Breast epithelium (tissue), 4 donors: ENCODE measurements around the gene STIM2. TPM values are rescaled to one million over a fixed set of nuclear protein-coding genes. Genes with fewer than 3 reads are reported as not detected.
A peak's percentile ranks its signal among the peaks of the same experiment; 100 is the strongest.
"Not testable (repeated sequence)": the region's sequence is repeated elsewhere in the genome, so short reads cannot be mapped to it uniquely, and the experiment has no call there.

ENCODE experiments used
- DNase-seq, 2 donors: peaks; one replicate each; pipeline ENCODE4 v3.0.0-alpha.2; 2019; ENCODE audit warnings: low spot score in 2 of 2
- H3K27ac ChIP-seq, 2 donors: fragments of 200-600 bp; sonication (generic) in 1 of 2; one replicate each; pipeline ENCODE4 v1.5.1; 2016 to 2019; ENCODE audit warnings: mild to moderate bottlenecking in 1 of 2
- H3K27me3 ChIP-seq, 2 donors: fragments of 200-600 bp; sonication (generic) in 1 of 2; one replicate each; pipeline versions ENCODE4 v1.5.1 to v1.6.0; 2017 to 2019; ENCODE audit warnings: control low read depth in 1 of 2, mild to moderate bottlenecking in 1 of 2
- H3K36me3 ChIP-seq: fragments of 200-600 bp; one replicate; pipeline ENCODE4 v1.5.1; 2019
- H3K4me1 ChIP-seq, 2 donors: fragments of 200-600 bp; sonication (generic); one replicate each; pipeline ENCODE4 v1.5.1; 2016 to 2019; ENCODE audit warnings: control low read depth in 1 of 2
- H3K4me3 ChIP-seq, 3 donors: fragments of 200-600 bp; sonication (generic); 1 replicate in 2 of 3; 2 replicates in 1 of 3; pipeline ENCODE4 v1.5.1; 2016 to 2019; ENCODE audit warnings: mild to moderate bottlenecking in 3 of 3, moderate library complexity in 2 of 3
- H3K9me3 ChIP-seq, 2 donors: fragments of 200-600 bp; sonication (generic) in 1 of 2; one replicate each; pipeline ENCODE4 v1.5.1; 2016 to 2019; ENCODE audit warnings: control low read depth in 1 of 2
- CTCF ChIP-seq, 3 donors: fragments of 450-650 bp; IDR thresholded peaks; one replicate each; pipeline ENCODE4 v1.5.1; 2016 to 2017; ENCODE audit warnings: antibody characterized with exemption in 3 of 3, mild to moderate bottlenecking in 3 of 3, moderate library complexity in 3 of 3
- POLR2A ChIP-seq: fragments of 450-650 bp; IDR thresholded peaks from one replicate; pipeline ENCODE4 v1.6.1; 2016; ENCODE audit warnings: antibody characterized with exemption, mild to moderate bottlenecking, moderate library complexity
- POLR2AphosphoS5 ChIP-seq, 3 donors: sonication (generic); formaldehyde crosslinking; IDR thresholded peaks; one replicate each; pipeline ENCODE4 v1.6.1; 2017; ENCODE audit warnings: antibody characterized with exemption in 3 of 3
- intact Hi-C: fragments of 100-400 bp; cut with DNase I; formaldehyde crosslinking; loops from one replicate; pipeline ENCODE4 v1.15.1; 2023; ENCODE audit warnings: low total_unique reads
- total RNA-seq, 3 donors: library from RNA; depleted of rRNA; stranded (reverse); fragments of >200 nt; gene quantifications; one replicate each; pipeline ENCODE4 v1.1.0, GENCODE V29; 2016

STIM2 gene
- total RNA-seq, 3 donors from 2014 or later, result 12.0 to 24.7 (median 23.3) TPM

GRCh38 chr4:26959654-26960047 lies 99.0 kb downstream of the STIM2 start:
- no peak overlapping the region for H3K27ac ChIP-seq
- H3K36me3 ChIP-seq, result no peaks in the 10 kb centered on the region
- TF ChIP-seq POLR2AphosphoS5 (IDR thresholded peaks at IDR 0.05) (no peak), POLR2A (no peak), CTCF (IDR thresholded peaks at IDR 0.05) (no peak)
- H3K4me3 ChIP-seq, result no peak overlapping the region
- no peaks in the 10 kb centered on the region for H3K27me3 ChIP-seq
- intact Hi-C loops, result no loop called here
- no peaks in the 10 kb centered on the region for H3K4me1 ChIP-seq
- no peak for DNase-seq
- H3K9me3 ChIP-seq, result no peaks in the 10 kb centered on the region

- no peaks in the 10 kb centered on the region for H3K4me1 ChIP-seq
- no peaks in the 10 kb centered on the region for H3K9me3 ChIP-seq
- no peak for TF ChIP-seq CTCF (IDR thresholded peaks at IDR 0.05)
- no peak for TF ChIP-seq POLR2AphosphoS5 (IDR thresholded peaks at IDR 0.05)
- no peak for TF ChIP-seq POLR2A
- no peak overlapping the region for H3K4me3 ChIP-seq
- H3K36me3 ChIP-seq, result no peaks in the 10 kb centered on the region
- H3K27me3 ChIP-seq, result no peaks in the 10 kb centered on the region
- intact Hi-C loops, result no loop called here
- no peak overlapping the region for H3K27ac ChIP-seq
- no peak for DNase-seq
These were observed 102.1 kb downstream of the STIM2 start for GRCh38 chr4:26962720-26963119.

GRCh38 chr4:26964512-26964911 lies 103.9 kb downstream of the STIM2 start:
- H3K9me3 ChIP-seq, result no peaks in the 10 kb centered on the region
- no peak overlapping the region for H3K27ac ChIP-seq
- intact Hi-C loops, result no loop called here
- no peak overlapping the region for H3K4me3 ChIP-seq
- no peaks in the 10 kb centered on the region for H3K27me3 ChIP-seq
- no peaks in the 10 kb centered on the region for H3K36me3 ChIP-seq
- no peak for DNase-seq
- TF ChIP-seq POLR2A (no peak), POLR2AphosphoS5 (IDR thresholded peaks at IDR 0.05) (no peak), CTCF (IDR thresholded peaks at IDR 0.05) (no peak)
- H3K4me1 ChIP-seq, result no peaks in the 10 kb centered on the region

GRCh38 chr4:26964994-26965393 lies 104.4 kb downstream of the STIM2 start:
- Histone ChIP-seq H3K27me3 (no peaks in the 10 kb centered on the region), H3K4me1 (no peaks in the 10 kb centered on the region), H3K36me3 (no peaks in the 10 kb centered on the region), H3K27ac (no peak overlapping the region), H3K4me3 (no peak overlapping the region), H3K9me3 (no peaks in the 10 kb centered on the region)
- no peak for DNase-seq
- TF ChIP-seq POLR2AphosphoS5 (IDR thresholded peaks at IDR 0.05) (no peak), CTCF (IDR thresholded peaks at IDR 0.05) (no peak), POLR2A (no peak)
- intact Hi-C loops, result no loop called here

- H3K4me1 ChIP-seq, H3K36me3 ChIP-seq, H3K27me3 ChIP-seq, H3K9me3 ChIP-seq, H3K27ac ChIP-seq, intact Hi-C loops, H3K4me3 ChIP-seq: not testable (repeated sequence)
- DNase-seq, result peak in 1 of 2 donors; percentile 56
These were observed 115.0 kb downstream of the STIM2 start for GRCh38 chr4:26975464-26976181.
